Lower lobe of right lung (tissue), 2 donors: ENCODE data around the gene ARAP2. TPM values are rescaled to one million over a fixed set of nuclear protein-coding genes. Genes with fewer than 3 reads are reported as not detected.

ENCODE experiments used
- ATAC-seq, 2 donors: fragments of 200-7000 bp; cut with Tn5 transposase; one replicate each; pipeline ENCODE4 v1.9.1; 2020 to 2022; ENCODE audit warnings: mild to moderate bottlenecking in 2 of 2, moderate library complexity in 2 of 2
- DNase-seq: peaks from one replicate; pipeline ENCODE4 v3.0.0-alpha.2; 2020
- H3K27ac ChIP-seq: fragments of 200-600 bp; one replicate; pipeline ENCODE4 v1.8.0; 2022
- H3K27me3 ChIP-seq: fragments of 200-600 bp; one replicate; pipeline ENCODE4 v1.8.0; 2022; ENCODE audit warnings: low read depth
- H3K36me3 ChIP-seq: fragments of 200-600 bp; one replicate; pipeline ENCODE4 v1.8.0; 2022; ENCODE audit warnings: mild to moderate bottlenecking
- H3K4me1 ChIP-seq: fragments of 200-600 bp; one replicate; pipeline ENCODE4 v1.8.0; 2022
- H3K4me3 ChIP-seq: fragments of 200-600 bp; one replicate; pipeline ENCODE4 v1.8.0; 2022; ENCODE audit warnings: mild to moderate bottlenecking
- H3K9me3 ChIP-seq: fragments of 200-600 bp; one replicate; pipeline ENCODE4 v1.8.0; 2022
- CTCF ChIP-seq: fragments of 200-600 bp; IDR thresholded peaks from one replicate; pipeline ENCODE4 v1.8.0; 2022; ENCODE audit warnings: antibody characterized with exemption, mild to moderate bottlenecking
- intact Hi-C: fragments of 100-400 bp; cut with DNase I; formaldehyde crosslinking; loops from one replicate; pipeline ENCODE4 v1.11.0; 2022
- total RNA-seq: library from RNA; stranded (reverse); fragmentation: NEBNext Ultra II Directional; extraction: Animal tissue kit (Norgen Biotek cat#: 25700); gene quantifications from one replicate; pipeline ENCODE4 v1.2.1, GENCODE V29; 2021
- donor health status: DM: no; HTN: yes; CAD: no; lungs with severe emphysema.

ARAP2 gene
- total RNA-seq, 1 donor from 2014 or later: 74.5 TPM

- Histone ChIP-seq H3K4me3 (no peak overlapping the region), H3K27me3 (no peaks in the 10 kb centered on the region), H3K4me1 (peaks cover 5% of the 10 kb centered on the region), H3K9me3 (no peaks in the 10 kb centered on the region), H3K36me3 (no peaks in the 10 kb centered on the region), H3K27ac (no peak overlapping the region)
- DNase-seq: no peak
- no peak for TF ChIP-seq CTCF
- intact Hi-C loops: no loop called here
- no peak for ATAC-seq
These were observed 34.5 kb upstream of the ARAP2 start for GRCh38 chr4:36278789-36279188.

GRCh38 chr4:36277533-36277932, 33.2 kb upstream of the ARAP2 start:
- no peaks in the 10 kb centered on the region for H3K27me3 ChIP-seq
- no peak overlapping the region for H3K27ac ChIP-seq
- DNase-seq (no peak), ATAC-seq (no peak)
- intact Hi-C loops: no loop called here
- no peaks in the 10 kb centered on the region for H3K9me3 ChIP-seq
- no peak for TF ChIP-seq CTCF
- H3K4me1 ChIP-seq: peaks cover 5% of the 10 kb centered on the region
- no peak overlapping the region for H3K4me3 ChIP-seq
- H3K36me3 ChIP-seq: no peaks in the 10 kb centered on the region

- Histone ChIP-seq H3K36me3 (no peaks in the 10 kb centered on the region), H3K9me3 (no peaks in the 10 kb centered on the region), H3K4me1 (no peaks in the 10 kb centered on the region), H3K27ac (no peak overlapping the region), H3K4me3 (no peak overlapping the region), H3K27me3 (no peaks in the 10 kb centered on the region)
- TF ChIP-seq CTCF: no peak
- DNase-seq (no peak), ATAC-seq (peak; percentile 56 to 80)
- intact Hi-C loops: no loop called here
These were observed 29.8 kb upstream of the ARAP2 start for GRCh38 chr4:36274158-36274557.

- Histone ChIP-seq H3K27ac (no peak overlapping the region), H3K4me1 (no peaks in the 10 kb centered on the region), H3K9me3 (no peaks in the 10 kb centered on the region), H3K4me3 (no peak overlapping the region), H3K27me3 (no peaks in the 10 kb centered on the region), H3K36me3 (no peaks in the 10 kb centered on the region)
- ATAC-seq: no peak
- intact Hi-C loops: no loop called here
- DNase-seq: no peak
- no peak for TF ChIP-seq CTCF
These were observed 29.0 kb upstream of the ARAP2 start for GRCh38 chr4:36273276-36273675.

GRCh38 chr4:36269533-36270173, 25.3 kb upstream of the ARAP2 start:
- ATAC-seq: no peak
- intact Hi-C loops: no loop called here

More at GRCh38 chr4:36269533-36270173, 25.3 kb upstream of the ARAP2 start:
- no peak for DNase-seq
- Histone ChIP-seq H3K36me3 (no peaks in the 10 kb centered on the region), H3K4me1 (no peaks in the 10 kb centered on the region), H3K9me3 (no peaks in the 10 kb centered on the region), H3K27ac (no peak overlapping the region), H3K4me3 (no peak overlapping the region), H3K27me3 (no peaks in the 10 kb centered on the region)
- no peak for TF ChIP-seq CTCF
